ENCODE data around the gene RFC3.

DNA sequence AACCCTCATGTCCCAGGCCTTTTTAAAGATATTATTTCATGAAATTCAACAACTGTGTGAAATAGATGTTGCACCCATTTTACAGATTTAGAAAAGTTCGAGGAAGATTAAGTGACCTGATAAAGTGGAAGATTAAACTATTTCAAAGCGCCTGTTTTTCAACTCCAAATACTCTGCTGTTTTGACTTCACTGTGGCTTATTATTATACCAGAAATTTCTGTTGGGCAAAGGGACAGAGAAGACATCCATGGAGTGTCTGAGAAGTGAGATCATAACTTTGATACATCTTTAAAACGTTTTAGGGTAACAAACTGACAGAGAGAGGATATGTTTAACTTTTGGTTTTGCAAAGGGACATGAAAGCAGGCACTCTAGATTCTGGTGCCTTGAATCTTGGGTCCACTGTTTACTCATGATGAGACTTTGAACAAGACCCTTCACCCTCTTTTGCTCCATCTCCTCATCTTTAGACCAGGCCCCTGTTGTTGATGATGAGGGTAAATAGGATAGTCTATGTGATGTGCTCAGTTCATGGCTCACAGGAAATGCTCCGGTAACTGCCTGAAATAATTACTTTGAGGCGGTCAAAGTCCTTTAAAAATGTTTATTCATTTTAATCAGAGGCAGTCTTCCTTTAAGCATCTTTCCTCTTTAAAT is 55.4 kb downstream of the RFC3 start:
- TF ChIP-seq SP1 (IDR thresholded peaks at IDR 0.05; ENCODE audit: low read depth) (no peak), YY1 (IDR thresholded peaks at IDR 0.05; ENCODE audit: extremely low read depth, insufficient replicate concordance, low read depth, low read length) (no peak), ZFX (IDR thresholded peaks at IDR 0.05) (no peak), CEBPB (IDR thresholded peaks at IDR 0.05; ENCODE audit: low read depth) (no peak), RAD21 (IDR thresholded peaks at IDR 0.05; ENCODE audit: low read depth) (no peak), POLR2AphosphoS5 (IDR thresholded peaks at IDR 0.05; ENCODE audit: low read depth, low read length) (no peak), EZH2 (IDR thresholded peaks at IDR 0.05) (no peak), POLR2A (IDR thresholded peaks at IDR 0.05; ENCODE audit: borderline replicate concordance, extremely low read depth, insufficient read depth, insufficient read length) (no peak), EZH2phosphoT487 (IDR thresholded peaks at IDR 0.05; ENCODE audit: borderline replicate concordance) (no peak), SRF (IDR thresholded peaks at IDR 0.05; ENCODE audit: low read depth) (no peak)
- TF ChIP-seq, protein P1, sequence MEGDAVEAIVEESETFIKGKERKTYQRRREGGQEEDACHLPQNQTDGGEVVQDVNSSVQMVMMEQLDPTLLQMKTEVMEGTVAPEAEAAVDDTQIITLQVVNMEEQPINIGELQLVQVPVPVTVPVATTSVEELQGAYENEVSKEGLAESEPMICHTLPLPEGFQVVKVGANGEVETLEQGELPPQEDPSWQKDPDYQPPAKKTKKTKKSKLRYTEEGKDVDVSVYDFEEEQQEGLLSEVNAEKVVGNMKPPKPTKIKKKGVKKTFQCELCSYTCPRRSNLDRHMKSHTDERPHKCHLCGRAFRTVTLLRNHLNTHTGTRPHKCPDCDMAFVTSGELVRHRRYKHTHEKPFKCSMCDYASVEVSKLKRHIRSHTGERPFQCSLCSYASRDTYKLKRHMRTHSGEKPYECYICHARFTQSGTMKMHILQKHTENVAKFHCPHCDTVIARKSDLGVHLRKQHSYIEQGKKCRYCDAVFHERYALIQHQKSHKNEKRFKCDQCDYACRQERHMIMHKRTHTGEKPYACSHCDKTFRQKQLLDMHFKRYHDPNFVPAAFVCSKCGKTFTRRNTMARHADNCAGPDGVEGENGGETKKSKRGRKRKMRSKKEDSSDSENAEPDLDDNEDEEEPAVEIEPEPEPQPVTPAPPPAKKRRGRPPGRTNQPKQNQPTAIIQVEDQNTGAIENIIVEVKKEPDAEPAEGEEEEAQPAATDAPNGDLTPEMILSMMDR (IDR thresholded peaks at IDR 0.05 in 2 of 3, conservative IDR thresholded peaks at IDR 0.05 in 1 of 3; ENCODE audit: borderline replicate concordance in 1 of 3, insufficient read depth in 1 of 3, low read depth in 2 of 3, low read length in 2 of 3), result no peak
- TF ChIP-seq, protein P2, sequence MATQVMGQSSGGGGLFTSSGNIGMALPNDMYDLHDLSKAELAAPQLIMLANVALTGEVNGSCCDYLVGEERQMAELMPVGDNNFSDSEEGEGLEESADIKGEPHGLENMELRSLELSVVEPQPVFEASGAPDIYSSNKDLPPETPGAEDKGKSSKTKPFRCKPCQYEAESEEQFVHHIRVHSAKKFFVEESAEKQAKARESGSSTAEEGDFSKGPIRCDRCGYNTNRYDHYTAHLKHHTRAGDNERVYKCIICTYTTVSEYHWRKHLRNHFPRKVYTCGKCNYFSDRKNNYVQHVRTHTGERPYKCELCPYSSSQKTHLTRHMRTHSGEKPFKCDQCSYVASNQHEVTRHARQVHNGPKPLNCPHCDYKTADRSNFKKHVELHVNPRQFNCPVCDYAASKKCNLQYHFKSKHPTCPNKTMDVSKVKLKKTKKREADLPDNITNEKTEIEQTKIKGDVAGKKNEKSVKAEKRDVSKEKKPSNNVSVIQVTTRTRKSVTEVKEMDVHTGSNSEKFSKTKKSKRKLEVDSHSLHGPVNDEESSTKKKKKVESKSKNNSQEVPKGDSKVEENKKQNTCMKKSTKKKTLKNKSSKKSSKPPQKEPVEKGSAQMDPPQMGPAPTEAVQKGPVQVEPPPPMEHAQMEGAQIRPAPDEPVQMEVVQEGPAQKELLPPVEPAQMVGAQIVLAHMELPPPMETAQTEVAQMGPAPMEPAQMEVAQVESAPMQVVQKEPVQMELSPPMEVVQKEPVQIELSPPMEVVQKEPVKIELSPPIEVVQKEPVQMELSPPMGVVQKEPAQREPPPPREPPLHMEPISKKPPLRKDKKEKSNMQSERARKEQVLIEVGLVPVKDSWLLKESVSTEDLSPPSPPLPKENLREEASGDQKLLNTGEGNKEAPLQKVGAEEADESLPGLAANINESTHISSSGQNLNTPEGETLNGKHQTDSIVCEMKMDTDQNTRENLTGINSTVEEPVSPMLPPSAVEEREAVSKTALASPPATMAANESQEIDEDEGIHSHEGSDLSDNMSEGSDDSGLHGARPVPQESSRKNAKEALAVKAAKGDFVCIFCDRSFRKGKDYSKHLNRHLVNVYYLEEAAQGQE (IDR thresholded peaks at IDR 0.05; ENCODE audit: low read depth), result no peak
- TF ChIP-seq, protein P3, sequence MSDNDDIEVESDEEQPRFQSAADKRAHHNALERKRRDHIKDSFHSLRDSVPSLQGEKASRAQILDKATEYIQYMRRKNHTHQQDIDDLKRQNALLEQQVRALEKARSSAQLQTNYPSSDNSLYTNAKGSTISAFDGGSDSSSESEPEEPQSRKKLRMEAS (IDR thresholded peaks at IDR 0.05), result no peak
- TF ChIP-seq, protein P4, sequence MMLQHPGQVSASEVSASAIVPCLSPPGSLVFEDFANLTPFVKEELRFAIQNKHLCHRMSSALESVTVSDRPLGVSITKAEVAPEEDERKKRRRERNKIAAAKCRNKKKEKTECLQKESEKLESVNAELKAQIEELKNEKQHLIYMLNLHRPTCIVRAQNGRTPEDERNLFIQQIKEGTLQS (IDR thresholded peaks at IDR 0.05), result no peak
